ENCODE data around the gene SACS. TPM values are rescaled to one million over a fixed set of nuclear protein-coding genes. Genes with fewer than 3 reads are reported as not detected.

SACS gene
- total and polyA plus RNA-seq, 4 donors = 0.50 to 7.2 (median 2.9) TPM

DNA sequence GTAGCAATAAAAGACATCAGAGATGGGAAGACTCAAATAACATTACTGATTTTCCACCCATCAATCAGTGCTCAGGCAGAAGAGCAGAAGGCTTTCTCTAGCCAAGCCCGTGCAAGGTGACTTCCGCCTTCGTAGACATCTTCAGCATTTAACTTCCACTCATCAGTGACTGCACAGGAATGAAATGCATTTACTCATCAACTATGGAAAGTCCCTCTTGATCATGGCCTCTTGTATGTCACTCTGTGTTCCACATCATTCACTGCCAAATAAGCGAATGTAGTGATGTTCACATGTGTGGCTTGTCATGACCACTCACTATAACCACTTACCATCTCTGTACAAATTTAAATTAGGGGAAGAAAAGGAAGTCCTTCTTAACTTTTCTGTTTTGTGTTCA is 49.4 kb downstream of the SACS start:
- 88% methylated on average over 4 of the region's 4 CpGs for WGBS
- H3K36me3 ChIP-seq (ENCODE audit: control insufficient read depth in 4 of 4, insufficient read depth in 3 of 4, low read depth in 1 of 4, low read length in 3 of 4) = no peaks in the 10 kb centered on the region
- no peaks in the 10 kb centered on the region for H3K9me3 ChIP-seq (ENCODE audit: control insufficient read depth in 4 of 4, low read length in 3 of 4)
- H3K4me3 ChIP-seq (ENCODE audit: low read depth in 1 of 3, low read length in 3 of 3) = no peak overlapping the region
- TF ChIP-seq, protein P1, sequence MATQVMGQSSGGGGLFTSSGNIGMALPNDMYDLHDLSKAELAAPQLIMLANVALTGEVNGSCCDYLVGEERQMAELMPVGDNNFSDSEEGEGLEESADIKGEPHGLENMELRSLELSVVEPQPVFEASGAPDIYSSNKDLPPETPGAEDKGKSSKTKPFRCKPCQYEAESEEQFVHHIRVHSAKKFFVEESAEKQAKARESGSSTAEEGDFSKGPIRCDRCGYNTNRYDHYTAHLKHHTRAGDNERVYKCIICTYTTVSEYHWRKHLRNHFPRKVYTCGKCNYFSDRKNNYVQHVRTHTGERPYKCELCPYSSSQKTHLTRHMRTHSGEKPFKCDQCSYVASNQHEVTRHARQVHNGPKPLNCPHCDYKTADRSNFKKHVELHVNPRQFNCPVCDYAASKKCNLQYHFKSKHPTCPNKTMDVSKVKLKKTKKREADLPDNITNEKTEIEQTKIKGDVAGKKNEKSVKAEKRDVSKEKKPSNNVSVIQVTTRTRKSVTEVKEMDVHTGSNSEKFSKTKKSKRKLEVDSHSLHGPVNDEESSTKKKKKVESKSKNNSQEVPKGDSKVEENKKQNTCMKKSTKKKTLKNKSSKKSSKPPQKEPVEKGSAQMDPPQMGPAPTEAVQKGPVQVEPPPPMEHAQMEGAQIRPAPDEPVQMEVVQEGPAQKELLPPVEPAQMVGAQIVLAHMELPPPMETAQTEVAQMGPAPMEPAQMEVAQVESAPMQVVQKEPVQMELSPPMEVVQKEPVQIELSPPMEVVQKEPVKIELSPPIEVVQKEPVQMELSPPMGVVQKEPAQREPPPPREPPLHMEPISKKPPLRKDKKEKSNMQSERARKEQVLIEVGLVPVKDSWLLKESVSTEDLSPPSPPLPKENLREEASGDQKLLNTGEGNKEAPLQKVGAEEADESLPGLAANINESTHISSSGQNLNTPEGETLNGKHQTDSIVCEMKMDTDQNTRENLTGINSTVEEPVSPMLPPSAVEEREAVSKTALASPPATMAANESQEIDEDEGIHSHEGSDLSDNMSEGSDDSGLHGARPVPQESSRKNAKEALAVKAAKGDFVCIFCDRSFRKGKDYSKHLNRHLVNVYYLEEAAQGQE (IDR thresholded peaks at IDR 0.05) = no peak
- TF ChIP-seq HNF4A (conservative IDR thresholded peaks at IDR 0.05) (no peak), HNF4G (IDR thresholded peaks at IDR 0.05) (no peak), RXRA (IDR thresholded peaks at IDR 0.05) (no peak), GABPA (IDR thresholded peaks at IDR 0.05 in 1 of 2, conservative IDR thresholded peaks at IDR 0.05 in 1 of 2) (no peak), TAF1 (conservative IDR thresholded peaks at IDR 0.05) (no peak), SP1 (IDR thresholded peaks at IDR 0.05) (no peak), EGR1 (IDR thresholded peaks at IDR 0.05; ENCODE audit: low read depth in 2 of 2) (no peak), NR2F2 (IDR thresholded peaks at IDR 0.05) (no peak), FOXA2 (IDR thresholded peaks at IDR 0.05) (no peak), JUND (IDR thresholded peaks at IDR 0.05) (no peak)
- TF ChIP-seq, protein P2, sequence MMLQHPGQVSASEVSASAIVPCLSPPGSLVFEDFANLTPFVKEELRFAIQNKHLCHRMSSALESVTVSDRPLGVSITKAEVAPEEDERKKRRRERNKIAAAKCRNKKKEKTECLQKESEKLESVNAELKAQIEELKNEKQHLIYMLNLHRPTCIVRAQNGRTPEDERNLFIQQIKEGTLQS (IDR thresholded peaks at IDR 0.05) = no peak
- TF ChIP-seq, protein P3, sequence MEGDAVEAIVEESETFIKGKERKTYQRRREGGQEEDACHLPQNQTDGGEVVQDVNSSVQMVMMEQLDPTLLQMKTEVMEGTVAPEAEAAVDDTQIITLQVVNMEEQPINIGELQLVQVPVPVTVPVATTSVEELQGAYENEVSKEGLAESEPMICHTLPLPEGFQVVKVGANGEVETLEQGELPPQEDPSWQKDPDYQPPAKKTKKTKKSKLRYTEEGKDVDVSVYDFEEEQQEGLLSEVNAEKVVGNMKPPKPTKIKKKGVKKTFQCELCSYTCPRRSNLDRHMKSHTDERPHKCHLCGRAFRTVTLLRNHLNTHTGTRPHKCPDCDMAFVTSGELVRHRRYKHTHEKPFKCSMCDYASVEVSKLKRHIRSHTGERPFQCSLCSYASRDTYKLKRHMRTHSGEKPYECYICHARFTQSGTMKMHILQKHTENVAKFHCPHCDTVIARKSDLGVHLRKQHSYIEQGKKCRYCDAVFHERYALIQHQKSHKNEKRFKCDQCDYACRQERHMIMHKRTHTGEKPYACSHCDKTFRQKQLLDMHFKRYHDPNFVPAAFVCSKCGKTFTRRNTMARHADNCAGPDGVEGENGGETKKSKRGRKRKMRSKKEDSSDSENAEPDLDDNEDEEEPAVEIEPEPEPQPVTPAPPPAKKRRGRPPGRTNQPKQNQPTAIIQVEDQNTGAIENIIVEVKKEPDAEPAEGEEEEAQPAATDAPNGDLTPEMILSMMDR (IDR thresholded peaks at IDR 0.05; ENCODE audit: low read depth, low read length, missing input control) = no peak
- TF ChIP-seq, protein P4, sequence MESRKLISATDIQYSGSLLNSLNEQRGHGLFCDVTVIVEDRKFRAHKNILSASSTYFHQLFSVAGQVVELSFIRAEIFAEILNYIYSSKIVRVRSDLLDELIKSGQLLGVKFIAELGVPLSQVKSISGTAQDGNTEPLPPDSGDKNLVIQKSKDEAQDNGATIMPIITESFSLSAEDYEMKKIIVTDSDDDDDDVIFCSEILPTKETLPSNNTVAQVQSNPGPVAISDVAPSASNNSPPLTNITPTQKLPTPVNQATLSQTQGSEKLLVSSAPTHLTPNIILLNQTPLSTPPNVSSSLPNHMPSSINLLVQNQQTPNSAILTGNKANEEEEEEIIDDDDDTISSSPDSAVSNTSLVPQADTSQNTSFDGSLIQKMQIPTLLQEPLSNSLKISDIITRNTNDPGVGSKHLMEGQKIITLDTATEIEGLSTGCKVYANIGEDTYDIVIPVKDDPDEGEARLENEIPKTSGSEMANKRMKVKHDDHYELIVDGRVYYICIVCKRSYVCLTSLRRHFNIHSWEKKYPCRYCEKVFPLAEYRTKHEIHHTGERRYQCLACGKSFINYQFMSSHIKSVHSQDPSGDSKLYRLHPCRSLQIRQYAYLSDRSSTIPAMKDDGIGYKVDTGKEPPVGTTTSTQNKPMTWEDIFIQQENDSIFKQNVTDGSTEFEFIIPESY (IDR thresholded peaks at IDR 0.05) = no peak
- no peak overlapping the region for H3K9ac ChIP-seq (ENCODE audit: low read depth in 1 of 2, low read length in 2 of 2)
- DNase-seq (ENCODE audit: low spot score) = no peak
- H3K27ac ChIP-seq (ENCODE audit: low read depth in 1 of 2, low read length in 2 of 2) = no peak overlapping the region
- no peaks in the 10 kb centered on the region for H3K27me3 ChIP-seq (ENCODE audit: control insufficient read depth in 4 of 4, insufficient read depth in 4 of 4, low read length in 3 of 4)
- no peaks in the 10 kb centered on the region for H3K4me1 ChIP-seq (ENCODE audit: control insufficient read depth in 4 of 4, insufficient read depth in 4 of 4, low read length in 3 of 4)

DNA sequence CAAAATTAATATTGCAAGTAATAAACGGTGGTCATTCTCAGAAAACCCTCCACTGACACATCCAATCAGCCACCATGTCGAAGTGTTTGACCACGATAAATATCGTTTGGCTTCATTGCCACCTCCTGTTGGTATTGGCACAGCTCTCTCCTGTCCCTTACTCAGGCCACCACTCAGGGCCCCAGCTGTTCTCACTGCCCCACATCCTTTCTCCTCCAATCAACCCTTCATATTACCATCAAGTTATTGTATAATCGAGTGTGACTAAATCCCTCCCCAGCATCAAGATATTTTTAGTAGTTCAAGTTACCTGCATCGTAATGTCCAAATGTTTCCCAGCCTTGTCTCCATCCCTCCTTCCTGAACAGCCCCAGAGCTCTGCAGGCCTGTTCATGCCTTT is 50.4 kb downstream of the SACS start:
- H3K27me3 ChIP-seq (ENCODE audit: control insufficient read depth in 4 of 4, insufficient read depth in 4 of 4, low read length in 3 of 4) = no peaks in the 10 kb centered on the region
- H3K9me3 ChIP-seq (ENCODE audit: control insufficient read depth in 4 of 4, low read length in 3 of 4) = no peaks in the 10 kb centered on the region
- no peaks in the 10 kb centered on the region for H3K36me3 ChIP-seq (ENCODE audit: control insufficient read depth in 4 of 4, insufficient read depth in 3 of 4, low read depth in 1 of 4, low read length in 3 of 4)
- 91% methylated on average over 6 of the region's 6 CpGs for WGBS
- no peak overlapping the region for H3K4me3 ChIP-seq (ENCODE audit: low read depth in 1 of 3, low read length in 3 of 3)
- DNase-seq (ENCODE audit: low spot score) = no peak
- H3K4me1 ChIP-seq (ENCODE audit: control insufficient read depth in 4 of 4, insufficient read depth in 4 of 4, low read length in 3 of 4) = no peaks in the 10 kb centered on the region
- H3K9ac ChIP-seq (ENCODE audit: low read depth in 1 of 2, low read length in 2 of 2) = no peak overlapping the region
- H3K27ac ChIP-seq (ENCODE audit: low read depth in 1 of 2, low read length in 2 of 2) = no peak overlapping the region
- TF ChIP-seq GABPA (IDR thresholded peaks at IDR 0.05 in 1 of 2, conservative IDR thresholded peaks at IDR 0.05 in 1 of 2) = no peak
- no peak for TF ChIP-seq YY1 (IDR thresholded peaks at IDR 0.05)
- no peak for TF ChIP-seq TAF1 (conservative IDR thresholded peaks at IDR 0.05)
- TF ChIP-seq HNF4A (conservative IDR thresholded peaks at IDR 0.05) = no peak
- no peak for TF ChIP-seq JUND (IDR thresholded peaks at IDR 0.05)
- TF ChIP-seq, protein P3 (IDR thresholded peaks at IDR 0.05; ENCODE audit: low read depth, low read length, missing input control) = no peak
- TF ChIP-seq, protein P1 (IDR thresholded peaks at IDR 0.05) = no peak
- no peak for TF ChIP-seq RXRA (IDR thresholded peaks at IDR 0.05)
- no peak for TF ChIP-seq EGR1 (IDR thresholded peaks at IDR 0.05; ENCODE audit: low read depth in 2 of 2)
- TF ChIP-seq, protein P5, sequence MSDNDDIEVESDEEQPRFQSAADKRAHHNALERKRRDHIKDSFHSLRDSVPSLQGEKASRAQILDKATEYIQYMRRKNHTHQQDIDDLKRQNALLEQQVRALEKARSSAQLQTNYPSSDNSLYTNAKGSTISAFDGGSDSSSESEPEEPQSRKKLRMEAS (IDR thresholded peaks at IDR 0.05) = no peak

Data from liver (tissue), 9 donors.